SKM-1 (cell line): ENCODE measurements around the gene TANC1.

Experiments used
- DNase-seq: peaks from one replicate; lab custom pipeline; 2025; ENCODE audit not compliant: unreplicated experiment; lab: John Stamatoyannopoulos, UW

TANC1 gene

DNA sequence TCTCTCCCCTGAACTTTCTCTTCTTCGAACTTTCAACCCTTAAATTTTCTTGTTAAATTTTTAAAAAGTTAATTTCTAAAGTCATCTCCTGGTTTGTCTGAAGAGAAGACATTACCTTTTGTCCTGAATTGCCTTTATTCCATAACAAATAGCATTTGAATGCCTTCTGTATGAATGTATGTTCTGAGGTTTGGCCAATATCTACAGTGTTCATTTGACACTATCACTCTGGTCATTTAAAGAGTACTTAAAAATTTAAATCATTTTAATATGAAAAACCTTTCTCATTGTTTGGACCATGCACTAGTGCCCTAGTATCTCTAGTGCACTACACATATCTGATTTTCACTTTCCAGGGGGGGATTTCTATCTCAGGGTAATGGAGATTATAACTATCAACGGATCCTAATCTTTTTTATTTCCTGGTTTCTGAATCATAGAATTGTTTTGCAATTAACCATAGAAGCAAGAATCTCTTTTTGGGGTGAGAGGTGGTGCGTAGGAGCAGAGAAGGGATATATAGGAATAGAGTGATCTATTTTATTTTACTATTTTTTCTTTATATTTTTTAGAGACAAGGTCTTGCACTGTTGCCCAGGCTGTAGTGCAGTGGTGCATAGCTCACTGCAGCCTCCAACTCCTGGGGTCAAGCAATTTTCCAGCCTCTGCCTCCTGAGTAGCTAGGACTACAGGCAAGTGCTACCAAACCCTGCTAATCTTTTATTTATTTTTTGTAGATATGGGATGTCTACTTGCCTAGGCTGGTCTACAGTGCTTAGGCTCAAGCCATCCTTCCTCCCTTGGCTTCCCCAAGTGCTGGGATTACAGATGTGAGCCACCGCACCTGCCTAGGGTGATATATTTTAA, 25.5 kb downstream of the TANC1 start:
- DNase-seq: no peak

- DNase-seq: no peak
These were observed 26.7 kb downstream of the TANC1 start for GRCh38 chr2:158994920-158995676.

- no peak for DNase-seq
These were observed 27.2 kb downstream of the TANC1 start for GRCh38 chr2:158995677-158996049.

DNA sequence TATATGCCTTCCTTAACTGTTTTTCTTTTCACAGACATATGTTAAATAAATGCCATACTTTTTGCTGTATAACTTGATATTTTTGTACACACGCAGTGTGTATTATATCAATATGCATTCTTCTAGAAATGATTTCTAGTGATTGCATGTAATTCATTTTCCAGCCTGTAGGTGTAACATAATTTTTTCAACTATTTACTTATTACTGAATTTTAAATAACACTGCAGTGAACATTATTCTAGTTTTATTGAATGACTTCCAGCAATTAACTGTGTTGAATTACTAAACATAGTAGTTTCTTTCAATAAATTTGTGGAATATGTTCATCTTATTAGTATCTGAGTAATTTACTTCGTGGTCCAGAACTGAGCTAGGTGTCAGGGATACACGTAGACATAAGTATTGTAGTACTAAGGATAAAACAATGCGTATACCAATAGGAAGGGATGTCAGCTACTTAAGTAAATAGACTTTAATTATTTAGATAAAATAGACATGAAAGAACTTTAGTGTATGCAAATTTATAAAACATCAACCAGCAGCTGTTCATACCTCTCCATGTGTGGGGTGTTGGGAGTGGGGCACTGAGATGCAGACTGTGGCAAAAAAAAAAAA, 28.0 kb downstream of the TANC1 start:
- no peak for DNase-seq

GRCh38 chr2:158997037-158997790, 28.8 kb downstream of the TANC1 start:
- peak; percentile 42 for DNase-seq

DNA sequence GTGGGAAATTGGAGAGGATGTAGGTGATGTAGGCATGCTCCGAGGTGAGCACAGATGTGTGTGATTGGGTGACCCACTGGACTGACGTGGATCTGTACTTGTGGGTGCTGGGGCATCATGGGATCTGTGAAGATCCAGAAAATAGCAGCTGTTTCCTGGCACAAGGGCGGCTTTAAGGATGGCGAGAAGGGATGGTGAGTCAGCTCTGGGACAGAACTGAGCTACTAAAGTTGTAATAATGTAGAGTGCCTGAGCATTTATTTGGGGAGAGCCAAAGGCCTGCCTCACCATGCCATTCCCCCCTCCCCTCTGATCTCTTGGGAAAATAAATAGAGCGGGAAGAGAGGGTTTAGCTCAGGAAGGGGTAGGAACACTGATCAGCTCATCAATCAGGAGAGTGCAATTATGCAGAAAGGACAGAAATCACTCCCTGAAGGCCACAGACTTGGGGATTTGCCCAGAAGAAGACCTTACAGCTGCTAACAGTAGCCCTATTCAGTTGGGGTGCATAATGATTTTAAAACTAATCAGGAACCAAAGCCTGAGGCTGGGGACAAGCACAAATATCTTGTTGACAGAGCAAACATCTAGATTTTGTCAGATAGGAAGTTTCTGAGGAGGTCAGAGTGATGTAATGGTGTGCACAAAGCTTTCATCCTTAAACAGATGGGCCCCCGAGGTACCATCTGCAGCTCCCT, 30.3 kb downstream of the TANC1 start:
- DNase-seq: no peak

DNA sequence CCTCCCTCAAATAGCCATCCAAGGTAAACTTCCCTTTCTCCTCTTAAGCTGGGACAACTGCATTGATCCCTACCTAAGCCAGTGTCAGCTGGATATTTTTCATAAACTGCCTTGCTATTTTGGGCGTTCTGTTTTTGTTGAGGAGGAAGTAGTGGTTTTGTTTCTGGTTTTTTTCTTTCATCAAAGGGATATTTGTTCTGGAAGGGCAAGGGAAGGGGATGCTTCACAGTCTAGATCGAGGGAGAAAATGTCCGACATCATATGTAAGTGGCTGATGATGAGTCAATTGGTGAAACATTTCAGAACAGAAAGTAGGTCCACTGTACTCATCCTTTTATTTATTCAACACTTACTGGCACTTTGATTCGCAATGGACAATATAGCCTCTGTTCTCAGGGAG, 31.0 kb downstream of the TANC1 start:
- DNase-seq: no peak

DNA sequence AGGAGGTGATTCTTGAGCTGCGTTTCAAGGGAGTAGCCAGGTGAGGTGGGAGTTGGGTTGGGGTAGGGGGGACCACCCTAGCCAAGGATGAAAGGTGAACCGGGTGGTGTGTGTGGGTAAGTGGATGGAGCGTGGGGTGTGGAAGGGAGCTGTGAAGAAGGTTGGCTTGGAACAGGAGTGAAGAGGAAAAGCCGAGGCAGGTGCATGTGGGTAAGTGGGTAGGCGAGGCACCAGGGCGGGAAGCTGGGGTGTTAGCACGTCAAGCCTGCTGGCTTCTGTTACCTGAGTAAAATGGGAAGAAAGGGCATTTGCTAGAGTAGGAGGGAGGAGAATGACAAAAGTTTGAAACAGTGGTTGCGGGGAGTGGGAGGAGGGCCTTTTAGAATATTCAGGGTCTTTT, 31.6 kb downstream of the TANC1 start:
- DNase-seq: no peak

DNA sequence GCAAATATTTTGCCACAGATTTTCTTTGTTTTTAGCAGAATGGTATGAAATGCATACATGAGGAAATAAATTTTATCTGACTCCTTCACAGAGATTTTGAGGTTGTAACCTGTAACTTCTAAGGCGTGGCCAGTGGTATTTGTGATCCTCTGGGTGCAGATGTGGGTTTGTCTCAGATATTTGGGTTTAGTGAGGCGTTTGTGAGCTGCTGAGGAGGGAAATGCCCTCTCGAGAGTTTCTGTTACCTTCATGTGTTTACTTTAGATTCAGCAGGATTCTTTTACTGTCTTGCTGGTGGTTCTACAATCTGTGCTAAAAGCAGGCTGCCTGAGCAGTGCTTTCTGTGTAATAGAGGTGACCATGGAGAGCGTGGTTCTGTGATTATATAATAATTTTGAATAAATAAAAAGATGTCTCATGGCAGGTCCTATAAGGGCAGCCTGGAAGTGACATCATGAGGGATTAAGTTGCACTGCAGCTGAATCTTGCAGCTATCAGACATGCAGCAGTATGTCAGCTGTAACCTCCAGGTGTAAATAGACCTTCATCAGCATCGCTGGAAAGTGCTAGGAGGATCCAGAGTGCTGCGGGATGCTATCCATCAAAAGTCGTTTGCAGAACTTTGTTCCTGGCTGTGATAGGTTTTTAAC, 34.1 kb downstream of the TANC1 start:
- no peak for DNase-seq

DNA sequence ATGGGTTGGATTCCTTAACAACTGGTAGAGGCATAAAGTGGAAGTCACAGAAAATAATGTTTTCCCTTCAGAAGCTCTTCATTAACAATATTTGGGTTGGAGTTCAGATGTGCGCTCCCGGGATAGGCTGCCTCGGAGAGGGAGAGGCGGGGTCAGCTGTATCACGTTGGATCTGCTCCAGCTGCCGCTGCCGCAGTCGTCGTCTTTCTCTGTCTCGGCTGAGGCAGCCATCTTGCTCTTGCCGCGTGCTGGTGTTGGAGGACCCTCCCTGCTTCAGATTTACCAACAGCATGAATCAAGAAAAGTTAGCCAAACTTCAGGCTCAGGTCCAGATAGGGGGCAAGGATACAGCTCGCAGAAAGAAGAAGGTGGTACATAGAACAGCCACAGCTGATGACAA, 35.1 kb downstream of the TANC1 start:
- DNase-seq: no peak

DNA sequence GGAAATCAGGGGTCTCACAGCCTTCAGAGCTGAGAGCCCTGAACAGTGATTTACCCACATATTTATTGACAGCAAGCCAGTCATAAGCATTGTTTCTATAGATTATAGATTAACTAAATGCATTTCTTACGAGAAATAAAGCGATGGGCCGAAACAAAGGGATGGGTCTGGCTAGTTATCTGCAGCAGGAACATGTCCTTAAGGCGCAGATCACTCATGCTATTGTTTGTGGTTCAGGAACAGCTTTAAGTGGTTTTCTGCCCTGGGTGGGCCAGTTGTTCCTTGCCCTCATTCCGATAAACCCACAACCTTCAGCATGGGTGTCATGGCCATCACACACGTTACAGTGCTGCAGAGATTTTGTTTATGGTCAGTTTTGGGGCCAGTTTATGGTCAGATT, 36.4 kb downstream of the TANC1 start:
- no peak for DNase-seq

DNA sequence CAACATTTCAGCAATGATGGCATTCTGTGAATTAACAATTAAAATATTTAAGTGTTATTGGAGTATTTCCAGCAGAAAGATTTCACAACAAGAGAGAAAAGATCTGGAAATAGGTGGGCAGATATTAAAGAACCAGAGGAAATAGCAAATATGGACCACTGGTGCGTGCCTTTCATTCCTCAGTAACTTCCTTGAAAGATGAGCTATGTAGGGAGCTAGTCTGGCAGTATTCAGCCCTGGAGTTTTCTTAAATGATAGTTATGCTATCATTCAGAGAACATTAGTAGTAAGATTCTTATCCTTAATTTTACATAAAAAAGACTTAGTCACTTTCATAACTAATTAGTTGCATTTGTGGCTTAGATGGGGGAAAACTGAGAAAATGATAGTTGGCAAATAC, 41.5 kb downstream of the TANC1 start:
- DNase-seq: no peak

GRCh38 chr2:159010340-159010739, 41.9 kb downstream of the TANC1 start:
- DNase-seq: no peak

- DNase-seq: no peak
These were observed 42.5 kb downstream of the TANC1 start for GRCh38 chr2:159010963-159011362.

- DNase-seq: no peak
These were observed 43.7 kb downstream of the TANC1 start for GRCh38 chr2:159012142-159012541.

GRCh38 chr2:159013103-159013502, 44.7 kb downstream of the TANC1 start:
- DNase-seq: no peak

DNA sequence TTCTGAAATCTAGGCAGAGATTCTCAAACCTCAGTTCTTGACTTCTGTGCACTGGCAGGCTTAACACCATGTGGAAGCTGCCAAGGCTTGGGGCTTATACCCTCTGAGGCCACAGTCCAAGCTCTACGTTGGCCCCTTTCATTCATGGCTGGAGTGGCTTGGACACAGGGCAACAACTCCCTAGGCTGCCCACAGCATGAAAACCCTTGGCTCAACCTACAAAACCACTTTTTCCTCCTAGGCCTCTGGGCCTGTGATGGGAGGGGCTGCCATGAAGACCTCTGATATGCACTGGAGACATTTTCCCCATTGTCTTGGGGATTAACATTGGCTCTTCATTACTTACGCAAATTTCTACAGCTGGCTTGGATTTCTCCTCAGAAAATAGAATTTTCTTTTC, 46.7 kb downstream of the TANC1 start:
- DNase-seq: no peak

- no peak for DNase-seq
These were observed 47.4 kb downstream of the TANC1 start for GRCh38 chr2:159015823-159016222.

- no peak for DNase-seq
These were observed 49.4 kb downstream of the TANC1 start for GRCh38 chr2:159017837-159018236.

DNA sequence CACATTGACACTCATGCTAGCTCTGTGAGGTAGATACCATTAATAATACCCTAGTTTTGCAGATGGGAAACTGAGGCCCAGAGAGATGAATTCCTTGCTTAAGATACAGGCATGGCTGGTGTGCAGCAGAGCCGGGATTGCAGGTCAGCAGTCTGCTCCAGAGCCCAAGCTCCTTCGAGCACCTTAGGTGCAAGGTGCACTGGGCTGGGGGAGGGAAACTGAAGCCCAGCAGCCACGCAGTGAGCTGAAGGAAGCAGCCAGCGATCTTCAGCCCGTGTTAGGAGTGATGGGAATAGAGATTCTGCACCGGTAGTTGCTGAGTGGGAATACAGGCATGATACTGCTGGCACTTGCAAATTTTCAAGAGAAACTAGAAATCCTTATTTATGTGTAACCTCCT, 50.6 kb downstream of the TANC1 start:
- no peak for DNase-seq
